Trophoblast cell (in vitro differentiated cells and primary cell): ENCODE results near the gene KIAA2012.

Source experiments
- DNase-seq, 2 donors: peaks; one replicate each; pipeline ENCODE4 v3.0.0-alpha.2; 2016
- H2AFZ ChIP-seq: 2 replicates; pipeline ENCODE4 v1.6.1; 2013; ENCODE audit warnings: low read length, moderate library complexity, mild to moderate bottlenecking; ENCODE audit not compliant: insufficient read depth, poor library complexity
- H2AK5ac ChIP-seq: 2 replicates; pipeline ENCODE4 v1.6.1; 2013; ENCODE audit warnings: mild to moderate bottlenecking, low read length
- H2BK120ac ChIP-seq: 2 replicates; pipeline ENCODE4 v1.6.1; 2013; ENCODE audit warnings: low read length, mild to moderate bottlenecking, moderate library complexity; ENCODE audit not compliant: insufficient read depth, poor library complexity
- H2BK12ac ChIP-seq: 2 replicates; pipeline ENCODE4 v1.6.1; 2013; ENCODE audit warnings: mild to moderate bottlenecking, low read length, moderate library complexity
- H2BK5ac ChIP-seq: 2 replicates; pipeline ENCODE4 v1.6.1; 2013; ENCODE audit warnings: low read length, low read depth, moderate library complexity, mild to moderate bottlenecking; ENCODE audit not compliant: poor library complexity
- H3K14ac ChIP-seq: 2 replicates; pipeline ENCODE4 v1.6.1; 2013; ENCODE audit warnings: mild to moderate bottlenecking, low read length
- H3K18ac ChIP-seq: 2 replicates; pipeline ENCODE4 v1.6.1; 2013; ENCODE audit warnings: mild to moderate bottlenecking, low read length
- H3K23ac ChIP-seq: 2 replicates; pipeline ENCODE4 v1.6.1; 2013; ENCODE audit warnings: low read length
- H3K27ac ChIP-seq: 2 replicates; pipeline ENCODE4 v1.5.1; 2013; ENCODE audit warnings: low read depth, mild to moderate bottlenecking, inconsistent platforms, low read length, moderate library complexity
- H3K27me3 ChIP-seq: 2 replicates; pipeline ENCODE4 v1.6.1; 2013; ENCODE audit warnings: inconsistent platforms, mild to moderate bottlenecking, low read length, moderate library complexity; ENCODE audit not compliant: insufficient read depth
- H3K36me3 ChIP-seq, 2 experiments: 1 replicate in 1 of 2; 2 replicates in 1 of 2; pipeline ENCODE4 v1.6.1; 2013; ENCODE audit warnings: low read length in 2 of 2, mild to moderate bottlenecking in 2 of 2, moderate library complexity in 1 of 2; ENCODE audit not compliant: insufficient read depth in 2 of 2, control insufficient read depth in 1 of 2
- H3K4ac ChIP-seq: 2 replicates; pipeline ENCODE4 v1.6.1; 2013; ENCODE audit warnings: low read depth, mild to moderate bottlenecking, low read length, moderate library complexity
- H3K4me1 ChIP-seq, 2 experiments: 1 replicate in 1 of 2; 2 replicates in 1 of 2; pipeline ENCODE4 v1.6.1; 2013; ENCODE audit warnings: low read length in 2 of 2, mild to moderate bottlenecking in 2 of 2, moderate library complexity in 1 of 2; ENCODE audit not compliant: insufficient read depth in 2 of 2, control insufficient read depth in 1 of 2
- H3K4me2 ChIP-seq: 2 replicates; pipeline ENCODE4 v1.6.1; 2013; ENCODE audit warnings: inconsistent platforms, mild to moderate bottlenecking, low read length, moderate library complexity
- H3K4me3 ChIP-seq: 2 replicates; pipeline ENCODE4 v1.5.1; 2013; ENCODE audit warnings: mild to moderate bottlenecking, low read depth, low read length, inconsistent platforms
- H3K79me1 ChIP-seq: one replicate; pipeline ENCODE4 v1.6.1; 2013; ENCODE audit warnings: low read length
- H3K79me2 ChIP-seq: 2 replicates; pipeline ENCODE4 v1.6.1; 2013; ENCODE audit warnings: low read length, mild to moderate bottlenecking; ENCODE audit not compliant: control insufficient read depth, insufficient read depth, poor library complexity
- H3K9ac ChIP-seq: 2 replicates; pipeline ENCODE4 v1.6.1; 2013; ENCODE audit warnings: mild to moderate bottlenecking, low read length
- H3K9me3 ChIP-seq: 2 replicates; pipeline ENCODE4 v1.6.1; 2013; ENCODE audit warnings: low read depth, mild to moderate bottlenecking, control low read depth, inconsistent platforms, low read length; ENCODE audit not compliant: insufficient read depth
- H4K12ac ChIP-seq: 2 replicates; pipeline ENCODE4 v1.6.1; 2013; ENCODE audit warnings: low read depth, mild to moderate bottlenecking, low read length, moderate library complexity
- H4K8ac ChIP-seq: 2 replicates; pipeline ENCODE4 v1.6.1; 2013; ENCODE audit warnings: low read depth, mild to moderate bottlenecking, low read length, moderate library complexity
- H4K91ac ChIP-seq: one replicate; pipeline ENCODE4 v1.6.1; 2013; ENCODE audit warnings: low read depth, mild to moderate bottlenecking, low read length, moderate library complexity
- WGBS: extraction: QIAGEN DNeasy Blood & Tissue Kit; methylation state at CpG from one replicate; pipeline ENCODE4 v1.1.7; 2013; ENCODE audit warnings: missing lambda C conversion rate; ENCODE audit not compliant: insufficient read length, insufficient coverage; ENCODE audit errors: extremely low coverage; 5-methylcytosine and 5-hydroxymethylcytosine counted together

KIAA2012 gene

GRCh38 chr2:202122163-202122540 lies 49.1 kb downstream of the KIAA2012 start:
- no CpG with 5 or more reads among the region's 4 CpGs for WGBS

DNA sequence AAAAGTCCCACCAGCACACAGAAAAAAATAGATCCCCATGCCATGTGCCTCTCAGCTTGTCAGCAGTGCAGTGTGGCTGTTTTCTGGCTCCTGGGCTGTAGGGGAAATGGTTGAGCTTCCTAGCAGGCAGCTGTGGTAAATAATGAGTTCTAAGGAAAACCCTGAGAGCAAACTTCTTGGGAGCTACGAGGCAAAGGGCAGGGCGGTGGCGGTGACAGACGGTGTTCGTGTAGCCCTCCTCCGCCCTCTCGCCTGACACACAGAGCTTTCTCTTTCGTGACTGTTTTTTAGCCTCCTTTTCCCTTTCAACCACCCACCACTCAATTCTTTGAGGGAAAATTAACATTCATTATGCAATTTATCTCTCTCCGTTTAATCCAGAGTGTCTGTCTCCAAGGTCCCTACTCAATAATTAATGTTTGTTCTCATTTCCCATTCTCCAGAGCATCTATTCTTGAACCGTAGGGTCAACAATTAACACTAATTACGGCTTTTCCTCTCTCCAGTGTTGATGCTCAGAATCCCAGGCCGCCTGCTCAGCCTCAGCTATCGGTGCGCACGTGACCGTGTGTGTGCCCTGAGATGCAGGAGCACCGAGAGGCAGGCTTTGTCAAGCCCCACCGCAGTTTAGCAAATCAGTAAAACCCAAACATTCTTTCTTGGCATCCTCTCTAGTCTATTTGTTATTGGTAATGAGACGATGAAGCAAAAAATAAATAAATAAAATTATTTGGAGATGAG lies 50.1 kb downstream of the KIAA2012 start:
- Histone ChIP-seq H3K4me2 (no peak overlapping the region), H3K4me3 (no peak overlapping the region), H3K79me2 (no peaks in the 10 kb centered on the region), H3K36me3 (no peaks in the 10 kb centered on the region), H3K9ac (no peak overlapping the region), H4K8ac (no peak overlapping the region), H3K27ac (no peak overlapping the region), H4K12ac (no peak overlapping the region), H2BK12ac (no peak overlapping the region), H3K79me1 (no peaks in the 10 kb centered on the region), H3K14ac (no peak overlapping the region), H2AK5ac (no peak overlapping the region), H3K4ac (no peak overlapping the region), H3K23ac (no peak overlapping the region), H3K27me3 (no peaks in the 10 kb centered on the region), H2BK5ac (no peak overlapping the region), H3K4me1 (no peaks in the 10 kb centered on the region), H2BK120ac (no peak overlapping the region), H3K9me3 (peaks cover 2% of the 10 kb centered on the region), H2AFZ (no peak overlapping the region), H3K18ac (no peak overlapping the region), H4K91ac (no peak overlapping the region)
- 100% methylated on average over 1 of the region's 19 CpGs for WGBS
- no peak for DNase-seq

More at GRCh38 chr2:202122163-202122540, 49.1 kb downstream of the KIAA2012 start:
- Histone ChIP-seq H3K9ac (no peak overlapping the region), H3K79me1 (no peaks in the 10 kb centered on the region), H3K14ac (no peak overlapping the region), H3K27me3 (no peaks in the 10 kb centered on the region), H3K4ac (no peak overlapping the region), H4K91ac (no peak overlapping the region), H3K4me2 (no peak overlapping the region), H4K12ac (no peak overlapping the region), H2AFZ (no peak overlapping the region), H3K4me1 (no peaks in the 10 kb centered on the region), H3K36me3 (no peaks in the 10 kb centered on the region), H3K23ac (no peak overlapping the region), H3K4me3 (no peak overlapping the region), H4K8ac (no peak overlapping the region), H3K18ac (no peak overlapping the region), H2AK5ac (no peak overlapping the region), H2BK12ac (no peak overlapping the region), H3K9me3 (peaks cover 2% of the 10 kb centered on the region), H3K79me2 (no peaks in the 10 kb centered on the region), H2BK120ac (no peak overlapping the region), H3K27ac (no peak overlapping the region), H2BK5ac (no peak overlapping the region)
- DNase-seq = no peak

GRCh38 chr2:202124286-202124685 lies 51.2 kb downstream of the KIAA2012 start:
- H3K27me3 ChIP-seq = no peaks in the 10 kb centered on the region
- no peak overlapping the region for H4K91ac ChIP-seq
- H3K4me2 ChIP-seq = no peak overlapping the region
- H3K4ac ChIP-seq = no peak overlapping the region
- H4K12ac ChIP-seq = no peak overlapping the region
- no peak overlapping the region for H3K23ac ChIP-seq
- H2AFZ ChIP-seq = no peak overlapping the region
- no peak overlapping the region for H3K27ac ChIP-seq
- H2BK120ac ChIP-seq = no peak overlapping the region
- H2AK5ac ChIP-seq = no peak overlapping the region
- no peak overlapping the region for H2BK5ac ChIP-seq
- H3K36me3 ChIP-seq = no peaks in the 10 kb centered on the region
- no peak overlapping the region for H2BK12ac ChIP-seq
- H3K79me2 ChIP-seq = no peaks in the 10 kb centered on the region
- H4K8ac ChIP-seq = no peak overlapping the region
- H3K4me3 ChIP-seq = no peak overlapping the region
- no peak overlapping the region for H3K18ac ChIP-seq
- DNase-seq = no peak
- H3K14ac ChIP-seq = no peak overlapping the region
- H3K79me1 ChIP-seq = no peaks in the 10 kb centered on the region
- H3K9me3 ChIP-seq = peaks cover 2% of the 10 kb centered on the region
- no CpG with 5 or more reads among the region's 2 CpGs for WGBS
- no peak overlapping the region for H3K9ac ChIP-seq
- H3K4me1 ChIP-seq = no peaks in the 10 kb centered on the region

DNA sequence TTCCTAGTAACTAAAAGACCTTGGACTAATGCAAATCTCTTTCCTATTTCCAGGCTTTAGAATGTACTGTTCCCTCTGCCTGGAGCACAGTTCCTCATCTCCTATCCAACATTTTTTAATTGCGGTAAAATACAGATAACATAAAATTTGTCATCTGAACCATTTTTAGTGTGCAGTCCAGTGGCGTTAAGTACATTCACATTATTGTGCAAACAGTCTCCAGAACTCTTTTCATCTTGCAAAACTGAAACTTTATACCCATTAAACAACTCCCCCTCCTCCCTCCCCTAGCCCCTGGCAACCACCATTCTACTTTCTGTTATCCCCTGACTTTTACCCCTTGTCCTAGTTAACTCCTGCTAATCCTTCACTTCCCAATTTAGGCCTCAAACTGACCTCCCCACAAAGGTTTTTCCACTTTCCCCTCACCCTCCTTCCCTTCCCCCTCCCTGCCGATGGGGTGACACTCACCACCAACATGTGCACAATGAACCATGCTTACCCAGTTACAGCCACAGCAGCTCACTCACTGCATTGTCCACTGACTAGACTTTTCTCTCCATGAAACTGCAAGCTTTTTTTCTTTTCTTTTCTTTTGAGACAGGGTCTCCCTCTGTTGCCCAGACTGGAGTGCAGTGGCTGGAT lies 54.8 kb downstream of the KIAA2012 start:
- H2BK120ac ChIP-seq = no peak overlapping the region
- no peaks in the 10 kb centered on the region for H3K79me1 ChIP-seq
- H4K91ac ChIP-seq = no peak overlapping the region
- no peaks in the 10 kb centered on the region for H3K9me3 ChIP-seq
- H2AFZ ChIP-seq = no peak overlapping the region
- H3K4me3 ChIP-seq = no peak overlapping the region
- H3K27me3 ChIP-seq = no peaks in the 10 kb centered on the region
- no peak for DNase-seq
- no peak overlapping the region for H2BK5ac ChIP-seq
- H4K8ac ChIP-seq = no peak overlapping the region
- no peak overlapping the region for H3K4me2 ChIP-seq
- H3K36me3 ChIP-seq = no peaks in the 10 kb centered on the region
- H3K79me2 ChIP-seq = no peaks in the 10 kb centered on the region
- H3K14ac ChIP-seq = no peak overlapping the region
- no CpG with 5 or more reads among the region's 3 CpGs for WGBS
- no peak overlapping the region for H2AK5ac ChIP-seq
- no peak overlapping the region for H3K4ac ChIP-seq
- H3K27ac ChIP-seq = no peak overlapping the region
- H3K23ac ChIP-seq = no peak overlapping the region
- no peak overlapping the region for H2BK12ac ChIP-seq
- no peak overlapping the region for H4K12ac ChIP-seq
- H3K4me1 ChIP-seq = no peaks in the 10 kb centered on the region
- H3K18ac ChIP-seq = no peak overlapping the region
- no peak overlapping the region for H3K9ac ChIP-seq
